ENCODE measurements around the gene MBLAC2. TPM values are rescaled to one million over a fixed set of nuclear protein-coding genes. Genes with fewer than 3 reads are reported as not detected.
A peak's percentile ranks its signal among the peaks of the same experiment; 100 is the strongest.

Gene MBLAC2
- total RNA-seq, 2 donors from 2014 or later, result 0.98 to 4.1 TPM

- Mint-ChIP-seq H3K9me3 (no peaks in the 10 kb centered on the region), H3K27ac (no peak overlapping the region), H3K36me3 (peaks cover 5 to 15% of the 10 kb centered on the region in 2 donors)
- DNase-seq (ENCODE audit: low spot score in 2 of 2) (no peak), ATAC-seq (peak in 1 of 2 donors; percentile 0)
Measured at GRCh38 chr5:90408571-90409317, 65.8 kb downstream of the MBLAC2 start.

Other genes with a start within 250 kb of the MBLAC2 start
- 10 to 100 TPM; 37.5 to 40.6 TPM for gene CETN3, start 65.0 kb downstream of the MBLAC2 start, total RNA-seq
- 10 to 100 TPM in 1 of 2 donors, 1 to 10 TPM in 1; 6.2 to 11.7 TPM for gene POLR3G, start 93 bp upstream of the MBLAC2 start, total RNA-seq
- gene LYSMD3, start 54.8 kb upstream of the MBLAC2 start, total RNA-seq, result 10 to 100 TPM; 13.8 to 18.1 TPM
- gene ADGRV1, start 84.0 kb upstream of the MBLAC2 start, total RNA-seq, result under 1 TPM in 1 of 2 donors, not detected in 1; 0.16 TPM

All from activated naive CD4-positive, alpha-beta T cell treated with anti-CD3 and anti-CD28 coated beads, Interleukin-2, amount 50 U/mL, for 72 hours (primary cell).